HG03571 (cell line): ENCODE measurements around the gene HMG20B.
"Not testable (repeated sequence)": the region's sequence is repeated elsewhere in the genome, so short reads cannot be mapped to it uniquely, and the experiment has no call there.

ENCODE experiments used
- ATAC-seq: cut with Tn5 transposase; IDR thresholded peaks from one replicate; pipeline ENCODE4 v1.9.1; 2021; ENCODE audit not compliant: unreplicated experiment

HMG20B gene

GRCh38 chr19:3555653-3556422 is 16.9 kb upstream of the HMG20B start:
- no peak for ATAC-seq

GRCh38 chr19:3556423-3556977 is 16.2 kb upstream of the HMG20B start:
- ATAC-seq: no peak

GRCh38 chr19:3556978-3557460 is 15.7 kb upstream of the HMG20B start:
- no peak for ATAC-seq

GRCh38 chr19:3557461-3558248 is 15.1 kb upstream of the HMG20B start, which contains the start of gene MFSD12:
TSS of gene MFSD12 (minus strand) at chr19:3557586. CDS start at chr19:3557403, 183 bp downstream.
- peak; percentile 74 for ATAC-seq

GRCh38 chr19:3563709-3564524 is 8.8 kb upstream of the HMG20B start:
- no peak for ATAC-seq

GRCh38 chr19:3565139-3565538 is 7.6 kb upstream of the HMG20B start:
- no peak for ATAC-seq

- ATAC-seq: not testable (repeated sequence)
Measured at GRCh38 chr19:3570042-3570441, 2.7 kb upstream of the HMG20B start.

GRCh38 chr19:3570606-3571011 is 2.1 kb upstream of the HMG20B start:
- ATAC-seq: no peak

- ATAC-seq: peak; percentile 86
Measured at GRCh38 chr19:3572132-3572854, 451 bp upstream of the HMG20B start.

- ATAC-seq: no peak
Measured at GRCh38 chr19:3573162-3573857, 566 bp downstream of the HMG20B start.

GRCh38 chr19:3573858-3574637 is 1.3 kb downstream of the HMG20B start:
- ATAC-seq: no peak

GRCh38 chr19:3575260-3575741 is 2.6 kb downstream of the HMG20B start:
- ATAC-seq: no peak

GRCh38 chr19:3575949-3576673 is 3.4 kb downstream of the HMG20B start:
- ATAC-seq: no peak

GRCh38 chr19:3576696-3577443 is 4.1 kb downstream of the HMG20B start:
- no peak for ATAC-seq

GRCh38 chr19:3577723-3578344 is 5.1 kb downstream of the HMG20B start:
- ATAC-seq: no peak

GRCh38 chr19:3578390-3578789 is 5.6 kb downstream of the HMG20B start:
- ATAC-seq: no peak
